Omental fat pad (tissue), 4 donors: ENCODE results near the gene BATF3. TPM values are rescaled to one million over a fixed set of nuclear protein-coding genes. Genes with fewer than 3 reads are reported as not detected.

Source experiments
- ATAC-seq: fragments of 150-250 bp; one replicate; pipeline ENCODE4 v1.9.1; 2016; ENCODE audit warnings: mild to moderate bottlenecking, moderate library complexity; ENCODE audit not compliant: low FRiP score
- DNase-seq: peaks from one replicate; pipeline ENCODE4 v3.0.0-alpha.2; 2019; ENCODE audit warnings: low spot score
- total RNA-seq, 4 donors: library from RNA; depleted of rRNA; stranded (reverse); fragments of >200 nt; gene quantifications; one replicate each; pipeline ENCODE4 v1.1.0, GENCODE V29; 2016
- TF ChIP-seq, protein P1 (sequence below), 3 donors: fragments of 450-650 bp; IDR thresholded peaks; one replicate each; pipeline ENCODE4 v1.5.1; 2016 to 2017; ENCODE audit warnings: antibody characterized with exemption in 3 of 3, mild to moderate bottlenecking in 3 of 3, moderate library complexity in 2 of 3

Gene BATF3
- total RNA-seq, 4 donors from 2014 or later: 4.1 to 48.9 (median 4.8) TPM

DNA sequence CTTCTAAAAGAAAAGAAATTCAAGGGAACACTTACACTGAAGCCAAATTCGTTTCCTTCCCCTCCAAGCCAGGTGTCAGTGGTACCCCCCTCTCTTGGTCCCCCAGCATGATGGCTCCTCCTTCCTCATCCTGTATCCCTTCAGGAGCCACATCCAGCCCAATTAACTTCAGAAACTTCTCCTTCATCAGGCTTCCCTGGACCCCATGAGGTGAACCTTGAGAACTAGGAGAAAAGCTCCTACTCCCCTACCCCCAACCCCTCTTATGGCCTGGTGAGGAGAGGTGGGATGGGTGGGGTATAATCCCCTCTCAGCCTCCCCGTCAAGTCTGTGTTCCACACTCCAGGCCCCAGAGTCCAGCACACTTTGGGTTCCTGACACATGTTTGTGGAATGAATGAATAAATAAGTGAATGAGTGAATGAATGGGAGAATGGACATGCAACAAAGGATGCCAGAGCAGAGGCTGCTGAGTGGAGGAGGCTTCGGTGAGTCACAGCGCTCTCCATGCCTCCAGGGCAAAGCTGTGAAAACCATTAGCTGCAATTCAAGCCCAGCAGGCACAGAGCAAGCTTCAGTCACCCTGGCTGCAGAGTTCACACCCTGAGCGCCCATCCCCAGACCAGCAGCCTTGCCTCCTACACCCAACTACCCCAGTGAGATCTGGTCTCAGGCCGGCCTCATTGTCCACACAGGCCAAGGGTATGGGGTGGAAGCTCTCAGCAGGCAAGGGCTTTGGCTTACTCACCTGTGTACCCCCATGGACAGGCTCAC, 43.8 kb downstream of the BATF3 start:
- no peak for ATAC-seq
- no peak for DNase-seq
- TF ChIP-seq, protein P1, sequence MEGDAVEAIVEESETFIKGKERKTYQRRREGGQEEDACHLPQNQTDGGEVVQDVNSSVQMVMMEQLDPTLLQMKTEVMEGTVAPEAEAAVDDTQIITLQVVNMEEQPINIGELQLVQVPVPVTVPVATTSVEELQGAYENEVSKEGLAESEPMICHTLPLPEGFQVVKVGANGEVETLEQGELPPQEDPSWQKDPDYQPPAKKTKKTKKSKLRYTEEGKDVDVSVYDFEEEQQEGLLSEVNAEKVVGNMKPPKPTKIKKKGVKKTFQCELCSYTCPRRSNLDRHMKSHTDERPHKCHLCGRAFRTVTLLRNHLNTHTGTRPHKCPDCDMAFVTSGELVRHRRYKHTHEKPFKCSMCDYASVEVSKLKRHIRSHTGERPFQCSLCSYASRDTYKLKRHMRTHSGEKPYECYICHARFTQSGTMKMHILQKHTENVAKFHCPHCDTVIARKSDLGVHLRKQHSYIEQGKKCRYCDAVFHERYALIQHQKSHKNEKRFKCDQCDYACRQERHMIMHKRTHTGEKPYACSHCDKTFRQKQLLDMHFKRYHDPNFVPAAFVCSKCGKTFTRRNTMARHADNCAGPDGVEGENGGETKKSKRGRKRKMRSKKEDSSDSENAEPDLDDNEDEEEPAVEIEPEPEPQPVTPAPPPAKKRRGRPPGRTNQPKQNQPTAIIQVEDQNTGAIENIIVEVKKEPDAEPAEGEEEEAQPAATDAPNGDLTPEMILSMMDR (IDR thresholded peaks at IDR 0.05): no peak

DNA sequence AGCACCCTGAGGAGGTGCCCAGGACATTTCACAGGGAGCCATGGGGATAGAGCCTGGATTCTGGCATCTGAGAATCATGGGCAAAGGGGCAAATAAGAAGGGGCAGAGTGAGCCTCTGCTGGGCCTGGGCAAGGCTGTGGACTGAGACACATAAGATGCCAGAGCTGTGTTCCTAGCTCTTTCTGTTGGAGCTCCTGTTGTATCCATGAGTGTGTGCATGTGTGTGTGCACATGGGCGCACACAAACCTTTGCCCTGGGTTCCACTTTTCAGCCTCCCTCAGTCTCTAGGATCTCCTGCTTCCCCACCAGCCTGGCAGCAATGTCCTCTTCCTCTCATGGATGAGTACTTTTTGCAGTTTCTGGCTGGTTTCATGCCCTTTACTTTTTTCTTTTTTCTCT, 47.0 kb downstream of the BATF3 start:
- DNase-seq (no peak), ATAC-seq (no peak)
- TF ChIP-seq, protein P1 (IDR thresholded peaks at IDR 0.05): no peak

DNA sequence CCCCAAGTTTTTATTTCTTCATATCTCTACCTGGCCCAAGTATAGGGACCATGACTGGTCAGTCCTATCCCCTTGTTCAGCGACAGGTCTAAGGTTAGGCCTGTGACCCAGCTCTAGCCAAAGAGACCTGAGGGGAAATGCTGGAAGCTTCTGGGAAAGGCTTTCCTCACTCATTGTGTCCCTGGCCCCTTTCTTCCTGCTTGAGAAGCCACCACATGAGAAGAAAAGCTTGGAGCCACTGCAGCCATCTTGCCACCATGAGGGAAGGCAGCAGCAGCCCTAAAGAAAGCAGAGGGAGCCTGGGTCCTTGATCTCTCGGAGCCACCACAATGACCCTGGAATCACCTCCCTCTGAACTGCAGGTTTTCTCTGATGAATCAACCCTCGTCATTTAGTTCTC, 47.7 kb downstream of the BATF3 start:
- DNase-seq (no peak), ATAC-seq (no peak)
- TF ChIP-seq, protein P1 (IDR thresholded peaks at IDR 0.05): no peak

DNA sequence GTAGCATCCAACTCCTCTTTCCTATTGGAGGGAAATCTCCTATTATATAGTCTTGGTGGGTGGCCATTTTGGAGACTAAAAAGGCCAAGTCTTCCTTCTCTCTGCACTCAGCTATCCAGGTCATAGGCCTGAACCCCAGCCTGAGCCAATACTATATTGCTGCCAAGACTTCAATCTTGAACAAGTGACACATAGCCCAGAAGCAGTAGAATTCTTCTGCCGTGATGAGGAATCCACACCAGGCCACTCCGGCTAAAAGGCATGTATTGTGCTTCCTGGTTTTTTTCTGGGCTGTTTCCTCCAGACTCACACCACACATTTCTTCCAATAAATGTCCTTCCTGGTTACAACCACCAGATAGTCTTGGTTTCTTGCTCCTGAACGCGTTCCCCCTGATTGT, 48.1 kb downstream of the BATF3 start:
- DNase-seq (no peak), ATAC-seq (no peak)
- TF ChIP-seq, protein P1 (IDR thresholded peaks at IDR 0.05): no peak

DNA sequence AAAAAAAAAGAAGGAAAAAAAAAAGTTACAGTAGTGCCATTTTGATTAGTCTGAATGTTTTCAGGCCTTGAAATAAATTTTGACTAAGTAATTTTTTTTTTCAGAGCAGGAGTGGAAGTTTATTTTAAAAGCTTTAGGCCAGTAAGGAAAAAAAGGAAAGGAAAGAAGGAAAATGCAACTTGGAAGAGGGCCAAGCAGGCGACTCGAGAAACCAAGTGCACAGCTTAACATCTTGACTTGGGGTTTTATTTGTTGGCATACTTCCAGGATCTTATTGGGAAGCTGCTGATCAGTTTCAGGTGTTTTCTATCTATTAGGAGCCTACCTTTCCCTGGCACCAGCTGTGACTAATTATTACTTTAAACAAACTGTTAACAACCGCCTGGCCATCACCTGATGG, 49.4 kb downstream of the BATF3 start:
- DNase-seq (no peak), ATAC-seq (no peak)
- TF ChIP-seq, protein P1 (IDR thresholded peaks at IDR 0.05): no peak

DNA sequence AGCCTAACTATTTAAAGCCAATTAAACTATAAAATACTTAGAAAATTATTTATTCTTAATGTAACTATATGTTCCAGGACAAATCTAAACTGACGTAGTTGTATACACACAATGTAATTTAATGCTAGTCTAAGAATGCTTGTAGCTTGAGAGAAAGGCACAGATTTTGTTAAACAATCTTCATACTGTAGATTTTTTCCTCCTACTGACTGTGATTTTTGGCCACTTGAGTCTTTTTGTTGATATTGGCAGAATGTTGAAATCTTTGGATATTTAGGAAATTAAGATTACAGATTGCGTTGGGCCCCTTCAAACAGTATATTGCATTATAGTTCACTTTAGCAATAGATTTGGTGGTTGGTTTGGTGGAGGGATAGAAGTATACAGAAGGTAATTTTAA, 50.6 kb downstream of the BATF3 start:
- TF ChIP-seq, protein P1 (IDR thresholded peaks at IDR 0.05): no peak
- ATAC-seq (no peak), DNase-seq (no peak)

DNA sequence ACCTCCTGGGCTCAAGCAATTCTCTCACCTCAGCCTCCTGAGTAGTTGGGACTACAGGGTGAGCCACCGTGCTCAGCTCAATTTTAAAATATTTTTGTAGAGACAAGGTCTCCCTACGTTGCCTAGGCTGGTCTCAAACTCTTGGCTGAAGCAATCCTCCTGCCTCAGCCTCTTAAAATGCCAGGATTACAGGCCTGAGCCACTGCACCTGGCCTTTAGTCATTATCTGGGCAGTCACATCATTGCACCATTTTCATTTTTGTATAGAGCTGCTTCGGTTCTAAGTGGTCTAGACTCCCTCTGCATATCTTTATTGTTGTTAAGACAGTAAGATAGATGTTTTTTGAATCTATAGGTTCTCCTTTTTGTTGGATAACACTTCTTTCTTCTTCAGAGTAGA, 51.2 kb downstream of the BATF3 start:
- ATAC-seq (no peak), DNase-seq (no peak)
- TF ChIP-seq, protein P1 (IDR thresholded peaks at IDR 0.05): no peak
